ENCODE results near the gene RAB3D. TPM values are rescaled to one million over a fixed set of nuclear protein-coding genes. Genes with fewer than 3 reads are reported as not detected.

The RAB3D gene
- total RNA-seq, 1 experiment from 2014 or later: 35.0 TPM

- POLR2A ChIA-PET (ENCODE audit: unreplicated experiment): no interaction called here
- Histone ChIP-seq H3K4me2 (no peak overlapping the region), H3K27ac (no peak overlapping the region), H2AFZ (no peak overlapping the region), H3K36me3 (ENCODE audit: low read depth) (no peaks in the 10 kb centered on the region), H3K27me3 (ENCODE audit: insufficient read depth, low read depth) (no peaks in the 10 kb centered on the region), H3K9me2 (ENCODE audit: insufficient read depth) (no peaks in the 10 kb centered on the region), H3K79me2 (ENCODE audit: low read depth) (no peaks in the 10 kb centered on the region), H3F3A (ENCODE audit: insufficient read depth, low read depth) (peaks cover 15% of the 10 kb centered on the region), H3K9me3 (ENCODE audit: insufficient read depth, low read depth) (no peaks in the 10 kb centered on the region), H4K20me1 (ENCODE audit: insufficient read depth) (no peaks in the 10 kb centered on the region), H3K4me3 (no peak overlapping the region), H3K4me1 (replicated peaks; ENCODE audit: insufficient read depth) (no peaks in the 10 kb centered on the region)
- CTCF ChIA-PET: no interaction called here
- no peak for TF ChIP-seq EZH2 (IDR thresholded peaks at IDR 0.05; ENCODE audit: low read depth)
- TF ChIP-seq, protein P1, sequence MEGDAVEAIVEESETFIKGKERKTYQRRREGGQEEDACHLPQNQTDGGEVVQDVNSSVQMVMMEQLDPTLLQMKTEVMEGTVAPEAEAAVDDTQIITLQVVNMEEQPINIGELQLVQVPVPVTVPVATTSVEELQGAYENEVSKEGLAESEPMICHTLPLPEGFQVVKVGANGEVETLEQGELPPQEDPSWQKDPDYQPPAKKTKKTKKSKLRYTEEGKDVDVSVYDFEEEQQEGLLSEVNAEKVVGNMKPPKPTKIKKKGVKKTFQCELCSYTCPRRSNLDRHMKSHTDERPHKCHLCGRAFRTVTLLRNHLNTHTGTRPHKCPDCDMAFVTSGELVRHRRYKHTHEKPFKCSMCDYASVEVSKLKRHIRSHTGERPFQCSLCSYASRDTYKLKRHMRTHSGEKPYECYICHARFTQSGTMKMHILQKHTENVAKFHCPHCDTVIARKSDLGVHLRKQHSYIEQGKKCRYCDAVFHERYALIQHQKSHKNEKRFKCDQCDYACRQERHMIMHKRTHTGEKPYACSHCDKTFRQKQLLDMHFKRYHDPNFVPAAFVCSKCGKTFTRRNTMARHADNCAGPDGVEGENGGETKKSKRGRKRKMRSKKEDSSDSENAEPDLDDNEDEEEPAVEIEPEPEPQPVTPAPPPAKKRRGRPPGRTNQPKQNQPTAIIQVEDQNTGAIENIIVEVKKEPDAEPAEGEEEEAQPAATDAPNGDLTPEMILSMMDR (conservative IDR thresholded peaks at IDR 0.05): no peak
- no TSS peak for BruUV-seq (replicated peaks)
- intact Hi-C loops (cut with micrococcal nuclease; ENCODE audit: unreplicated experiment): no loop called here
- DNase-seq: no peak
Measured at GRCh38 chr19:11284515-11284914, 54.9 kb downstream of the RAB3D start.

GRCh38 chr19:11281356-11282049 is 58.0 kb downstream of the RAB3D start:
- Histone ChIP-seq H3F3A (ENCODE audit: insufficient read depth, low read depth) (peaks cover 4% of the 10 kb centered on the region; the same call in 1 of the 2 replicates), H3K27ac (no peak overlapping the region), H3K4me3 (no peak overlapping the region), H3K4me2 (no peak overlapping the region), H3K36me3 (ENCODE audit: low read depth) (no peaks in the 10 kb centered on the region), H3K9me2 (ENCODE audit: insufficient read depth) (no peaks in the 10 kb centered on the region), H3K9me3 (ENCODE audit: insufficient read depth, low read depth) (no peaks in the 10 kb centered on the region), H4K20me1 (ENCODE audit: insufficient read depth) (no peaks in the 10 kb centered on the region), H3K27me3 (ENCODE audit: insufficient read depth, low read depth) (no peaks in the 10 kb centered on the region; the same call in 1 of the 2 replicates), H2AFZ (no peak overlapping the region), H3K79me2 (ENCODE audit: low read depth) (no peaks in the 10 kb centered on the region), H3K4me1 (replicated peaks; ENCODE audit: insufficient read depth) (no peaks in the 10 kb centered on the region)
- ChIA-PET CTCF (no interaction called here), POLR2A (ENCODE audit: unreplicated experiment) (interaction anchor here (0.7 kb wide), 1 partner anchor 338 kb away, joined by 3 read pairs; no protein-coding TSS in a partner anchor)
- no TSS peak for BruUV-seq (replicated peaks)
- no peak for TF ChIP-seq EZH2 (IDR thresholded peaks at IDR 0.05; ENCODE audit: low read depth)
- TF ChIP-seq, protein P1 (conservative IDR thresholded peaks at IDR 0.05): no peak
- DNase-seq: no peak
- intact Hi-C loops (cut with micrococcal nuclease; ENCODE audit: unreplicated experiment): no loop called here

DNA sequence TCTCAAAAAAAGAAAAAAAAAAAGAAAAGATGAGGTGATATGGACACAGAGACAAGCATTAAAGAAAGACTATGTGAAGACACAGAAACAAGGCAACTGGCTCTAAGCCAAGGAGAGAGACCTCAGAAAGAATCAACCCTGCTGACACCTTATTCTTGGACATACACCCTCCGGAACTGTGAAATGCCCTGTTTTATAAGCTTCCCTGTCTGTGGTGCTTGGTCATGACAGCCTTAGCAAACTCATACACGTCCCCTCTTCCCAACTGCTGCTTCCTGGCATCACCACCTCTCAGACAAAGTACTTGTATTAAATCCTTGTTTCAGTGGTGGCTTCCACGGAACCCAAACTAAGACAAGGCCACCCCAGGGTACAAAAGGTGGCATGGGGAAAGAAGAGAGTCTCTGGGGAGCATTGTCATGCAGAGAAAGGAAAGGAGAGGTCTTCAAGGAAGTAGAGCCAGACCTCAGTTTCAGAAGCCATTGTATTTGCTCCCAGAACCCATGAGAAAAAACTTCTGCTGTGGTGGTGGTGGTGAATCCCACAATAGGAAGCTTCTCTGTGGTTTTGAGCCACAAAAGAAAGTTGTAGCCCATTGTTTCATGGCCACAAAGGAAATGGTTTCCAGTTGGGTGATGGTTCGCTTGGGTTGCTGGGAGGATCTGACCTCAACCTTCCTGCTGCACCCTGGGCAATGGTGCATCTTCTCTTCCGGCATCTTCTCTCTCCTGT is 59.8 kb downstream of the RAB3D start:
- Histone ChIP-seq H4K20me1 (ENCODE audit: insufficient read depth) (no peaks in the 10 kb centered on the region), H3K36me3 (ENCODE audit: low read depth) (no peaks in the 10 kb centered on the region), H2AFZ (0 out of 2 replicates have a peak overlapping the region, but pooled peaks have one; percentile 25), H3K27ac (no peak overlapping the region), H3K79me2 (ENCODE audit: low read depth) (no peaks in the 10 kb centered on the region), H3K4me1 (replicated peaks; ENCODE audit: insufficient read depth) (no peaks in the 10 kb centered on the region), H3K27me3 (ENCODE audit: insufficient read depth, low read depth) (no peaks in the 10 kb centered on the region; the same call in 1 of the 2 replicates), H3K9me3 (ENCODE audit: insufficient read depth, low read depth) (no peaks in the 10 kb centered on the region), H3F3A (ENCODE audit: insufficient read depth, low read depth) (peaks cover 4% of the 10 kb centered on the region; the same call in 1 of the 2 replicates), H3K4me2 (no peak overlapping the region), H3K4me3 (no peak overlapping the region), H3K9me2 (ENCODE audit: insufficient read depth) (no peaks in the 10 kb centered on the region)
- no peak for TF ChIP-seq EZH2 (IDR thresholded peaks at IDR 0.05; ENCODE audit: low read depth)
- TF ChIP-seq, protein P1 (conservative IDR thresholded peaks at IDR 0.05): no peak
- POLR2A ChIA-PET (ENCODE audit: unreplicated experiment): no interaction called here
- no TSS peak for BruUV-seq (replicated peaks)
- intact Hi-C loops (cut with micrococcal nuclease; ENCODE audit: unreplicated experiment): no loop called here
- CTCF ChIA-PET: interaction anchor here (0.5 kb wide), 1 partner anchor 139 kb away, joined by 10 read pairs; the partner anchor contains the start of gene RGL3
- no peak for DNase-seq
